ENCODE measurements around the gene N4BP2L1.
A peak's percentile ranks its signal among the peaks of the same experiment; 100 is the strongest.

The N4BP2L1 gene

GRCh38 chr13:32427852-32428580 is at the start of gene N4BP2L1:
N4BP2L1 (minus strand) TSS chr13:32428130; CDS start chr13:32428082, 48 bp downstream.
- DNase-seq: peak; percentile 87

DNA sequence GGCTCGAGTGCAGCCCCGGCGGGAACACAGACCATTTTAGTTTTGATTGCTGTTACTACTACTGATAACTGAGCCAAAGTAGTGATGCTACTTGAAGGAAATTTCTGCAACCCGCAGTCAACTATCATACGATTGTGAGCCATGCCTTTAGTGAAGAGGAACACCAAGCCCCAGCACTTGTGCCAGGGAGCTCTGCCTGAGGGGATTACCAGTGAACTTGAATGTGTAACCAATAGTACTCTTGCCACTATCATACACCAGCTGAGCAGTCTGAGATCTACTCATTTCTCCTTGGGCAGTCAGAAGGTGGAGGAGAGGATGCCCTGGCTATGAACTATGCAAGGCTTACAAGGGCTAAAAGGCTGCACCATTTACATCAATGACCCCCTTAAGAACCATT is 49.0 kb upstream of the N4BP2L1 start:
- DNase-seq: no peak

DNA sequence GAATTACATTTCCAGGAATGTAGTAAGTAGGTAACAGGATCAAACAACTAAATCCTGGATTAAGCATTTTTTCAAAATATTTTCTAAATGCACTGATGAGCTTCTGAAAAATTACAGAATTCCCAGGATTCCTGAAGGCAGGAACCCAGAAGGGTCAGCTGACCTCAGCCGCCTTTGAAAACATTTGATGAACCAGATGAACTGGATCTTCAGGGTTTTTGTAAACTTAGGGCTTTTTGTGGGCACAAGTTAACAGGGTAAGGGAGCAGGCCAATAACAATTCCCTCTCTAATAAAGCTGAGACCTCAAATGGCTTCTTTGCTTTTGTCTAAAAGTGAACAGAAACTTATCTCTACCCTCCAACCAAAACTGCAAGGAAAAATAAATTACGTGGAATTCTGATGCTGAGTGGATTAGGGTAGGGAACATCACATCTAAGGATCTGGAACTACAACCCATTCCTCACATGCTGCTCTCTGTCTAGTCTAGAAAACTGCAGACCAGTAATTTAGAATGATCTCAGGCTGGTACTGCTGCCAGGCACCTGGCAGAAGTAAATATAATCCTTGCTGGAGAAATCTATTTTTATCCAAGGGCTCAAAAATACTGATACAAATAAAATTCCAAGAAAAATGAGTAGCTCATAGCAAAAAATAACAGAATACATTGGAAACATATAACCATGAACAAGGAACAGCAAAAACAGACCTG is 48.2 kb upstream of the N4BP2L1 start:
- DNase-seq: no peak

DNA sequence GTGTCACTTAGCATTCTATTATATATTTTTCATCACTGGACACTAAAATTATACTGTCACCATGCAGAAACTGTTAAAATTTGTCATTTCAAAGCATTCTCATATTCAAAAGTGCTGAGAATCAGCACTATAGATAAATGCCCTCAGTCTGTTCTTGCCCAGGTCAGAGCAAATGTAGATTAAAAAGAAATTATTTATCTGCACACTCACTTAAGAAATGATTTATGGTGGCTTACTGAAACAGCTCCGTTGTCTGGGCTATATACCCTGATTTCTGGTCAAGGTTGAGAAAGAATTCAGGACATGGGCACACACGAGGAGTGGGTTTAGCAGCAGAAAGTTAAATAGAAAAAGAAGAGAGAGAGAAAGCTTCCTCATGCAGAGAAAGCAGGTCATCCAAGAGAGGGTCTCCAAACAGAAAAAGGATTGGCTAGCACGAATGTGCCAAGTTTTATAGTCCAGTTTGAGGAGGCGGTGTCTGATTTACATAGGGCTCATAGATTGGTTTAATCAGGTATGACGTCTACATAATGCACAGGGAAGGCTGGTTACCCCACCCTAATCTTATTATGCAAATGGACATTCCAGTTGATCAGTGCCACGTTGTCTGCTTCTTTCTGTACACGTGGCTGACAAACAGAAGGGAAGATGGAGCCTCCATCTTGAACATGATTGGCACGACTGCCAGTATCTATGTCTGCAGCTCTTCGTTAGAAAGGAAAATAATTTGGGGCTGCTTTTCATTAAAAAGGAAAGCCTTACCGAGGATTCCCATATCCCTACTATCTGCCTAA is 47.3 kb upstream of the N4BP2L1 start:
- DNase-seq: no peak

DNA sequence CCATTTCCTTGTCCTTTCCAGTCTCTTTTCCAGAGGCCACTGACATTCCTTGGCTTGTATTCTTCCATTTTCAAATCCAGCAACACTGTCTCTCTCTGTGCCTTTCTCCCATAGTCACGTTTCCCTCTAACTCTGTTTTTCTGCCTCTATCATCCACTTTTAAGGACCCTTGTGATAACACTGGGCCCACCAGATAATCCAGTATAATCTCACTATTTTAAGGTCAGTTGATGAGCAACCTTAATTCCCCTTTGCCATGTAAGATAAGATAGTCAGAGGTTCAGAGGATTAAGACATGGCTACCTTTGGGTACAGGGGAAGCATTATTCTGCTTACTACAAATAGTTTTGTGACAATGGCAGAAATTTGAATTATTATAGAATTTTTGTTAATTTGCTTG is 45.7 kb upstream of the N4BP2L1 start:
- DNase-seq: no peak

GRCh38 chr13:32472194-32472621 is 44.3 kb upstream of the N4BP2L1 start:
- peak; percentile 41 for DNase-seq

DNA sequence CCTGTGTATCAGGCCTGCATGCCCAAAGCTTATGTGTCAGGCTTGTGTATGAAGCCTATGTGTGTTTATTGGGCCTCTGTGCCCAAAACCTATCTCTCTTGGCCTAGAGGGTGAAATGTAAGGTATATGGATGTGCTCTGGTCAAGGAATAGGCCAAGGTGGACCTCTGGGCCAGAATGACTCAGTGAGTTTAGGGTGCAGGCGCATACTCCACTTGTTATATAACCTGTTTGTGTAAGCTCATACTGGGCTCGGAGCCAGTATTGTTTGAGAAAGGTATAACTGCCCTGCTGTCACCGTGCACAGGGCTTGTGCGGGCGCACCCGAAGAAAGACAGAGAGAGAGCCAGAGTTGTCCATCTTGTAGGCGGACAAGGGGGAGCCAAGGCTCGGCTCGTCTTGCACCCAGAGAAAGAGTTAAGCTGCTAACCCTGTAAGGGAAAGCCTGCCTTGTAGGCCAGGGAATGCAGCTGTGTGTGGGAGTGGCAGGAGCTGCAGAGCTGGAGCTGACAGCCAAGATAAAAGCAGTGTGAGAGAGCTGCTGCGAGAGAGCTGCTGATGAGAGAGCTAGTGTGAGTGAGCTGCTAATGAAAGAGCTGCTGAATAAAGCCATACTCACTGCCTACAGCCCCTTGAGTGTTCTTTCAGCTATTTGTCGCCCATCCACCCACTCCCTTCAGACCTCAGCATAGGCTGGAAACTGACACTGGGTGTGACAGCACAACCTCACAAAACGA is 43.4 kb upstream of the N4BP2L1 start:
- DNase-seq: no peak

GRCh38 chr13:32468502-32469142 is 40.7 kb upstream of the N4BP2L1 start:
- no peak for DNase-seq

DNA sequence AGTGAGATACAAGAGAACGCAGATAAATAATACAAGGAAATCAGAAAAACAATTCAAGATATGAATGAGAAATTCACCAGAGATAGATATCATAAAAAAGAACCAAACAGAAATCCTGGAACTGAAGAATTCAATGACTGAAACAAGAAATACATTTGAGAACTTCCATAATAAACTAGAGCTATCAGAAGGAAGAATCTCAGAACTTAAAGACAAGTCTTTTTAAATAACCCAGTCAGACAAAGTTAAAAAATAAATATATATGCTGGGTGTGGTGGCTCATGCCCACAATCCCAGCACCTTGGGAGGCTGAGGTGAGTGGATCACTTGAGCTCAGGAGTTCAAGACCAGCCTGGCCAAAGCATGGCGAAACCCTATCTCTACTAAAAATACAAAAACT is 28.7 kb upstream of the N4BP2L1 start:
- DNase-seq: no peak

GRCh38 chr13:32455594-32455903 is 27.6 kb upstream of the N4BP2L1 start:
- DNase-seq: no peak

GRCh38 chr13:32454886-32455593 is 27.1 kb upstream of the N4BP2L1 start:
- DNase-seq: no peak

GRCh38 chr13:32453981-32454380 is 26.1 kb upstream of the N4BP2L1 start:
- DNase-seq: no peak

GRCh38 chr13:32448972-32449371 is 21.0 kb upstream of the N4BP2L1 start:
- DNase-seq: no peak

GRCh38 chr13:32447894-32448623 is 20.1 kb upstream of the N4BP2L1 start:
- peak; percentile 30 for DNase-seq

- DNase-seq: no peak
Observed at GRCh38 chr13:32446773-32447465, 19.0 kb upstream of the N4BP2L1 start.

DNA sequence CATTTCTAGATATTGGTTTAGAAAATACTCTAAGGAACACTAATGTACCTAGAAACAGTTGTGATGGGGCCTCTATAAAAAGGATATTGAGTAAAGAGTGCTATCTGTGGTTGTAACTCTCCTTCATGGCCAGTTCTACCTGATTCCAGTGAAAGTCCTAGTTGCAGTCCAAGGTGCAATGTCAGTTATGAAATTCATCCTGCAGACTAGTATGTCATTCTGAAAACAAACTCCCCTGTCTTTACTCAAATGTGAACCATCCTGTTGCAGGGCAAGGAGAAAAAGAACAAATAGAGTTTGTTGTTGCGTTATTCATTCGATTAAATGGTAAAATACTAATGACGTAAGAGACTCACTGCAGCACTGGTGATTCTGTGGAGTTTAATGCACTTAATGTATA is 18.3 kb upstream of the N4BP2L1 start:
- no peak for DNase-seq

DNA sequence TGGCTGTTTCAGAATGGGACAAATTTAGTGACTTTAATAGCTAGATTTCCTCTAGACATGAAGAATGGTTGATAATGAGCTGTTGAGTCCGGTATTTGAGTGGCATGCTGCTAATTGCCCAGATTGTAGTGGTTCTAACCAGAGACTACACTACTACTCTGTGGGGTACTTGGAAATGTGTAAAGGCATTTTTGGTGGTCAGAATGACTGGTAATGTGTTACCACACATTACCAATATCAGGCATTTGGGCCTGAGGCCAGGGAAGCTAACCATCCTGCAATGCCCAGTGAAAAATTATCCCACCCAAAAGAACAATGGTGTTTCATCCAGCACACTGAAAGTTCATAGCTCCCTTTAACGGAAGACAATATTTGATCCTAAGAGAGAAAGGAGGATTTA is 17.5 kb upstream of the N4BP2L1 start:
- DNase-seq: no peak

GRCh38 chr13:32443111-32443510 is 15.2 kb upstream of the N4BP2L1 start:
- DNase-seq: peak; percentile 30

DNA sequence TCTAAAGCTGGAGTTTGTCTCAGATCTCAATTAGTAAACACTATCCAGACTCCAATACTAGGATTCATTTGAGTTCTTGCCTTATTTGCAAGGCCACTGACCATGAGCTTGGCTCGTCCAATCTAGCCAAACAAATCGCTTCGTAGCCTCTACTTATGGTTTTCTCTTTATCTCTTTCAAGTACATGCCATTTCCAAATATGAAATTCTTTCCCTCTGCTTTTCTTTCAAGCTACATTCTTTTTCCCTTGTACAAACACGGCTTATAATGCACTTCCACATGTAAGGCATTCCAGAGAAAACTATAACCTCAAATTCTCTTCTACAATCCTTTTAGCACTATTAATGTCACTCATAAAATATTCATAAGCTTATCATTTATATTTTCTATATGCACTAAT is 10.9 kb upstream of the N4BP2L1 start:
- no peak for DNase-seq

GRCh38 chr13:32432856-32433255 is 4.9 kb upstream of the N4BP2L1 start:
- DNase-seq: no peak

- no peak for DNase-seq
Observed at GRCh38 chr13:32431361-32431760, 3.4 kb upstream of the N4BP2L1 start.

Data from activated CD4-positive, alpha-beta T cell treated with anti-CD3 and anti-CD28 coated beads, Interleukin-2, Interleukin-6, amounts not matched to agents 100 ng/mL and 50 ng/mL, durations not matched to agents 16 hours and 8 hours (primary cell).